Activated CD8-positive, alpha-beta memory T cell treated with anti-CD3 and anti-CD28 coated beads for 36 hours (primary cell): ENCODE measurements around the gene TUNAR. TPM values are rescaled to one million over a fixed set of nuclear protein-coding genes. Genes with fewer than 3 reads are reported as not detected.

ENCODE experiments used
- CTCF ChIA-PET: fragments of 350-600 bp; sonication (Branson Sonifier 250); formaldehyde crosslinking; loops from one replicate; lab custom pipeline; 2021; ENCODE audit warnings: antibody characterized with exemption; lab: Charles Lee
- POLR2A ChIA-PET: fragments of 350-600 bp; sonication (Branson Sonifier 250); formaldehyde crosslinking; loops from one replicate; lab custom pipeline; 2021; ENCODE audit warnings: antibody characterized with exemption; lab: Charles Lee
- total RNA-seq, 2 experiments: library from RNA; stranded (reverse); gene quantifications; one replicate each; pipeline ENCODE4 v1.2.3, GENCODE V29; 2021

TUNAR gene
- total RNA-seq: not detected

DNA sequence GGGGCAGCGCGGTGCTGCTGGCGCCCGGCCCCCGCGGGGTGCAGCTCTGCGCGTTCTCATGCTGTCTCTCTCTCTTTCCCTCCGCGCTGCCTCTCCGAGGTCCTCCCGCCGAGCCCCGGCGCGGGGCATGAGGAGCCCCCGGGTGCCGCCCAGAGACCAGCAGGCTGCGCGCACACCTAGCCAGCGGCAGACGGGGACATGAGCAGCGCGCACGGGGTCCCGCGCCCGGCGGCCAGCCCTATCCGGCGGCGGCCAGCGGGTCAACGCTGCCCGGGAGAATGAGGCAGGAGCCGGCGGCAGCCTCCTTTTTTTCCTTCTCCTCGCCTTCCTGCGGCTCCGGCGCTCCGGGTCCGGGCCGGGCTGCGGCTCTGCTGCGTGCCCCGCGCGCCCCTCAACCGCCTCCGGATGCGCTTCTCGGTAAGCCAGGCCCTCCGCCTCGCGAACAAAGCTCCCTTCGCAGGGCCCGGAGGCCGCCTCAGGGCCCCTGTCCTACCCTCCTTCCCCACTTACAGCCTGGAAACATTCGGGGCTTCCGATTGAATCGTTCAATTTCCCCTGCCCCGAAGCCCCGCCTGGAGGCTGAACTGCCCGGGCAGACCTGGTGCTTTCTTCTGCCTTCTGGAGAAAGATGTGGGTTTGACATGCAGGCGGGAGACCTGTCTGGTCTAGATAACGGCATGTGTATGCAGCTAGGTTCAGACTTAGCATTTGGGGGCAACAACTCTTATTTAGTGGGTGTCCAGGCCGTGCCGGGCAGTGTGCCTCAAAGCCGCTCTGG is at the start of gene TUNAR:
TSS of gene TUNAR (plus strand) at position 72 of the 778 bp plus-strand sequence.
- ChIA-PET CTCF (interaction anchor here (0.7 kb wide), 1 partner anchor 202 kb away, joined by 3 read pairs; no protein-coding TSS in a partner anchor), POLR2A (no interaction called here)

GRCh38 chr14:95828649-95829265 is 47.9 kb upstream of the TUNAR start:
- ChIA-PET CTCF (no interaction called here), POLR2A (no interaction called here)

- POLR2A ChIA-PET: no interaction called here
- CTCF ChIA-PET: no interaction called here
Measured at GRCh38 chr14:95829321-95829720, 47.3 kb upstream of the TUNAR start.

DNA sequence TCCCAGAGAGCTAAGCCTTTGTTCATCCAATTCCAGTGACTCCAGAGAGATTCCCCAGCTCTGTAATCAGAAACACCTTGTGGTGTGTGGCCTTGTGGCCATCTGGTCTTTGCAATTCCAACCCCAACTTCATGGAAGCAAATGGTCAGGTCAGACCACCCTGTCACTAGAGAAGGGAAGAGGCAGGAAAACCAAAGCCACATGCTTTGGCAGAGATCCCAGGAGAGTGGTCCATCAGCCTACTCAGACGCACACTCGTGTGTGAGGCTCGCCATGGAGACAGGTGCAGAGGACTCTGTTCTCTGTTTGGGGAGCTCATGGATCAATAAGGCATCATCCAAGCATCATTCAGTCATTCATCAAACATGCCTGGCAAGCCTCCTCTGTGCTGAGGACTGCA is 46.2 kb upstream of the TUNAR start:
- CTCF ChIA-PET: no interaction called here
- POLR2A ChIA-PET: no interaction called here

DNA sequence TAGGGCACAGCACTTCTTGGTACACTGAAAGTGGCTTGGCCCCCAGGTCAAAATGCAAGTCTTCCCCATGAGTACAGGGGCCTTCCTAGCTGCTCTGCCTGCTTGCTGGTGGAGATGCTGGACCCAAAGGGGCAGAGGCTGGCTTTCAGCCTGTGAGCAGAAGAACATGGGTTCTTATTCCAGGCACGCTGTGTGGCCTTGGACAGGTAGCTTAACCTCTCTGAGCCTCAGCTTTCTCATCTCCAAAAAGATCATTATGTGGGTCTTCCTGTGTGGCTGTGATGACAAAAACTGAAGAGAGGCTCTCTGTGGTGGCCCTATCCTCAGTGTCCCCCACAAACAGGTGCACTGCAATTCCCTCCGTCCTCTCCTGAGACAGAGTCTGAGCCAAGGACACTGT is 45.6 kb upstream of the TUNAR start:
- CTCF ChIA-PET: no interaction called here
- POLR2A ChIA-PET: no interaction called here

GRCh38 chr14:95831468-95831867 is 45.2 kb upstream of the TUNAR start:
- POLR2A ChIA-PET: no interaction called here
- CTCF ChIA-PET: no interaction called here

DNA sequence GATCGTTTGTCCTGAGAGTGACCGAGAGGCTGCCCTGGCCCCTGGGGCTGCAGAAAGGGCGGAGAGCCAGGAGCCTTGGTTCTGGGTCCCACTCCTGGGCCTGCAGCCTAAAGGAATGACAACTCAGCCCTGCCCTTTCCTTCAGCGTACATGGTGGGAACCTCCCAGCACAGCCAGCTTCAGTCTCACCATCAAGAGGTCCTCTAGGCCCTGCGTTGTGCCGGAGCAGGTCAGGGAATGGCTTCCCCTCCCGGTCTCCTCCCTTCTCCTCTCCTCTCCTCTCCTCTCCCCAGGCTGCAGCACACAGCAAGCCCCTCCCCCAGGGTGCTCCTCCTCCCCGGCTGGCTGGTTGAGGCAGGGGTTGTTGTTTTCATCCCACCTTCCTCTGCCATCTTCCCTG is 44.6 kb upstream of the TUNAR start:
- ChIA-PET POLR2A (no interaction called here), CTCF (no interaction called here)

DNA sequence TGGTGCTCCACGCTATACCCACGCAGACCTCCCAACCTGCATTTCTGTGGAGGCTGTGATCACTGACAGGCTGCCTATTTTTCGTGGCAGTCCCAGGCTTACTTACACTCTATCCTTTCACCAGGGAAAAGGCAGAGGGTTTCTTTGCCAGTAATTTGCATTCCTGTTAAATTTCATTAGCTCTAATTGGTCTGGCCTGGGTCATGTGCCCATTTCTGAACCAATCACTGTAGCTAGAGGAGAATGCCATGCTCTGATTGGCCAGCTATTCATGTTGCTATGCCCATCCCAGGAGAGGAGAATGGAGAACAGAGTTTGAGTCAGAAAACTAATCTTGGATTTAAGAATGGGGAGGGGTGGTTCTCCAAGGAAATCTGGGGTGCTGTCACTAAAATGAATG is 43.2 kb upstream of the TUNAR start:
- ChIA-PET CTCF (no interaction called here), POLR2A (interaction anchor here (0.6 kb wide), 1 partner anchor 69 kb away, joined by 3 read pairs; no protein-coding TSS in a partner anchor)

DNA sequence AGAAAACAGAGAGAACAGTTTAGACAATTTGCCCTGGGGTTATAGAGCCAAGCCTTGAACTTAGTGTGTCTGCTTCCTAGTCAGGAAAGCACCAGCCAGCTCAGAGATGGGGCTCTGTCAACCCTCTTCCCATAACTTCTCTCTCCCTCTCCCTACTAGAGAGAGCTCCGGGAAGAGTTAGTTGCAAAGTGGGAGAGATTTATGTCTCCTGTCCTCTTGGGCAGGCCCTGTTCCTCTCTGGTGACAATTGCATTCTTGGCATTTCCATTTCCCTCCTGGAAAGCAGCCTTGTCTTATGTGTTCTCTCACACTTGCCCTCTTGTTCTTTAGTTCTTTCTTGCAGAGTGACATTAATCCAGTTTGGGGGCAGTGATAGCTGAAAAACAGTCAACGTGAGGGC is 42.1 kb upstream of the TUNAR start:
- ChIA-PET POLR2A (no interaction called here), CTCF (no interaction called here)

DNA sequence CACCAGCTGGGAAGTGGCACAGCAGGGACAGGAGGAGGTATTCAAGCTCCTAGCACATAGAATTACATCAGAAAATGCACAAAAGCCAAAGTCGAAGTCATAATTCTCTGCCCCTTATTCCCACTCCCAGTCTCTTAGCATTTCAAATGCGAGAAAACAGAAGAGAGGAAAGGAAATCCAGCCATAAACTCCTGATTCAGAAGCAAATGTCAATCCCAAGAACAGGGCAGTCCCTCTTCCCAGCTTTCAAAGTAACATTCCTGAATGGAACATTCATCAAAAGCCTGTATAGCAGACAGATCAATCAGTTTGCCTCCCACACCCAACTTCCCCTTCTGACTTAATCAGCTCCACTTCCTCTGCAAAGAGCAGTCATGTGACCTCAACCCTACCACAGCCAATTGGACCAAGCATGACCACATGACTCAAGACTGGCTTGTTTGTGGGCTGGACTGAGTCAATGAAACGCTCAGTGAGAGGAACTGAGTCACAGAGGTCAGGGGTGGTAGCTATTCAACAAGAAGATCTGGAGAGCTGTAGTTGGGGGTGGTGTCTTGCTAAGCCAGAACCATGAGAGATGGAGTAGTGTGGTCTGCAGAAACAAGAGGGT is 41.4 kb upstream of the TUNAR start:
- POLR2A ChIA-PET: no interaction called here
- CTCF ChIA-PET: no interaction called here

GRCh38 chr14:95838862-95839261 is 37.8 kb upstream of the TUNAR start:
- ChIA-PET CTCF (no interaction called here), POLR2A (no interaction called here)

- CTCF ChIA-PET: no interaction called here
- POLR2A ChIA-PET: no interaction called here
Measured at GRCh38 chr14:95840094-95840700, 36.4 kb upstream of the TUNAR start.

- CTCF ChIA-PET: no interaction called here
- POLR2A ChIA-PET: no interaction called here
Measured at GRCh38 chr14:95841668-95842067, 35.0 kb upstream of the TUNAR start.

DNA sequence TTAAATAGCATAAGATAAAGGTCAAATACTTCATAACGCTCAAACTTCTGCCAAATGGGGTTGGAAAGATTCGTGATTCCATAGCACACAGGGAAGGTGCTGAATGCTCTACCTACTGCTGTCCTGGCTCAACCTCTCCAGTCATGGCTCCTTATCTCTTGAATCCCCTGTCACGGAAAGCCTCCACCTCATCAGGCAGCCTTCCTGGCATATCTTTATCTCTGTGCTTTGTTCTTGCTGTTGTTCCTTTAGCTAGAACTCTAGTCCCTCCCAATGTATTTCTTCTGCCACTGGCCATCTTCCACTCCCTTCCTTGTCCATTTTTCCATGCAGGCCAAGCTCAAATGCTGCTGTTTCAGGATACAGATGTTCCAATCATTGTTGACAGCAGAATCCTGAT is 26.9 kb upstream of the TUNAR start:
- ChIA-PET POLR2A (no interaction called here), CTCF (no interaction called here)

- POLR2A ChIA-PET: no interaction called here
- CTCF ChIA-PET: no interaction called here
Measured at GRCh38 chr14:95850429-95850828, 26.2 kb upstream of the TUNAR start.

DNA sequence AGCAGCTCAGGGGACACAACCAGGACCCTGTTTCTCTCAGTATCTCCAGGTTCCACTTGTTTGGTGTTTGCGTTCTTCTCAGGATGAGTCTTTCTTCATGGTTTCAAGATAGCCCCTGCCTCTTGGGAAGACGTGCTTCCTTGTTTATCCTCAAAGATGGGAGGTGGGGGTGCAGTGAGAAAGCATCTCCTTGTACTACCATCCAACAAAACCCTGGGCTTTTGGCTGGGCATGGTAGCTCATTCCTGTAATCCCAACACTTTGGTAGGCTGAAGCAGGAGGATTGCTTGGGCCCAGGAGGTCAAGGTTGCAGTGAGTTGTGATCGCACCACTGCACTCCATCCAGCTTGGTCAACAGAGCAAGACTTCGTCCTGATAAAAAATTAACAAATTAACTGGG is 21.0 kb upstream of the TUNAR start:
- ChIA-PET CTCF (no interaction called here), POLR2A (no interaction called here)

GRCh38 chr14:95857275-95857674 is 19.4 kb upstream of the TUNAR start:
- ChIA-PET CTCF (no interaction called here), POLR2A (no interaction called here)

DNA sequence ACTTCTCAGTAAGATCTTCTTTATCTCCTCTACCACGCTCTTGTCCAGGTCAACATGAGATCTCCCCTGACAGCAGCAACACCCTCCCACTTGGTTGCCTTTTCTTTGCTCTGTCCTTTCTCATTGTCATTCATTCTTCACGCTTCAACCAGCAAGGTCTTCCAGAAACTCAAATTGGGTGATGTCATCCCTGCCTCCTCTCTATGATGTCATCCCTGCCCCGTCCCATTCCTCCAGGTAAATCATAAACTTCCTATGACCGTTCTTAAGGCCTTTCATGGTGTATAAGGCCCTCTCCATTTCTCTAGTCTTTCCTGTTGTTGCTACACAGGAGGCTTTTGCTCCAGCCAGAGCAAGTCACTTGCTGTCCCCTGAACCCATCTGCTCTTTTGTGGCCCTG is 17.7 kb upstream of the TUNAR start:
- ChIA-PET CTCF (no interaction called here), POLR2A (no interaction called here)

DNA sequence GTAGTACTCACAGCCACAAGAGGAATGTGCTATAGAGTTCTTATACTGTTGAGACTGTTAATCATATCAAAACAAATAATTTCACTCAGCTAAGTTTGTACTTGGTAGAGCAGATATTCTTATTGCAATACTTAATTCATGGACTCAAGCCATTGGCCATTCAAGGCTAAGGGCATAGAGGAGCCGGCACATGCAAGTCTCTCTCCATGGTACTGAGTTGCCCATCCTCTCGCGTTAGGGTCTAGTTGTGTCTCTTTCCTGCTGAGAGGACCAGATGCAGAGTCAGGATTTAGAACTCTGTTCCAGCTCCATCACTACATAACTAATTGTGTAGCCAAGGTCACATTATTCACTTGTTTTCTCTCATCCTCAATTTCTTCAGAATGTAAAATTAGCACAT is 14.4 kb upstream of the TUNAR start:
- ChIA-PET CTCF (no interaction called here), POLR2A (no interaction called here)

DNA sequence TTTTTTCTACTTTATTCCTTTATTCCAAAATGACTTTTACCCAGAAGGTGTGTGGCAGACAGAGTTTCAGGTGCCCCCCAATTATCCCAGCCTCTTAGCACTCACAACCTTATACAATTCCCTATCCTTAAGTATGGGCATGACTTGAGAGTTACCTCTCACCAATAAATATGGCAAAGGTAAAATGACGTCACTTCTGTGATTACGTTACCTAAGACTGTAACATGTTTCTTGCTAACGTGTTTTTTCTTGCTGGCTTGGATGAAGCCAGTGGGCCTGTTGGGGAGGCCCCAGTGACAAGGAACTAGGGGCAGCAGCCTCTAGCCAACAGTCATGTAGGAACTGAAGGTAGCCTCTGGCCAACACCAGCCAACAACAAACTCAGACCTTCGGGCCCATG is 13.3 kb upstream of the TUNAR start:
- CTCF ChIA-PET: no interaction called here
- POLR2A ChIA-PET: no interaction called here

GRCh38 chr14:95869776-95870175 is 6.9 kb upstream of the TUNAR start:
- POLR2A ChIA-PET: no interaction called here

More at GRCh38 chr14:95869776-95870175, 6.9 kb upstream of the TUNAR start:
- CTCF ChIA-PET: no interaction called here
